H9 (cell line): Measurements from ENCODE around the gene ARHGAP12. TPM values are rescaled to one million over a fixed set of nuclear protein-coding genes. Genes with fewer than 3 reads are reported as not detected.

Source experiments
- DNase-seq: peaks from one replicate; pipeline ENCODE4 v3.0.0-alpha.2; 2017
- H2AFZ ChIP-seq: one replicate; pipeline ENCODE4 v1.6.1; 2013; ENCODE audit warnings: mild to moderate bottlenecking, low read length, control low read depth, moderate library complexity
- H2AK5ac ChIP-seq: 2 replicates; pipeline ENCODE4 v1.6.1; 2013; ENCODE audit warnings: low read length, control low read depth, mixed read lengths; ENCODE audit not compliant: insufficient read length
- H2BK120ac ChIP-seq: one replicate; pipeline ENCODE4 v1.6.1; 2013; ENCODE audit warnings: low read depth, mild to moderate bottlenecking, low read length, control low read depth, inconsistent platforms; ENCODE audit not compliant: poor library complexity, severe bottlenecking
- H2BK12ac ChIP-seq: 2 replicates; pipeline ENCODE4 v1.6.1; 2013; ENCODE audit warnings: low read length, control low read depth, mixed read lengths, low read depth; ENCODE audit not compliant: insufficient read length
- H2BK15ac ChIP-seq: 2 replicates; pipeline ENCODE4 v1.6.1; 2013; ENCODE audit warnings: low read depth, low read length, control low read depth
- H2BK20ac ChIP-seq: one replicate; pipeline ENCODE4 v1.6.1; 2013; ENCODE audit warnings: low read depth, mild to moderate bottlenecking, low read length, control low read depth, inconsistent platforms; ENCODE audit not compliant: poor library complexity, severe bottlenecking
- H2BK5ac ChIP-seq: 2 replicates; pipeline ENCODE4 v1.6.1; 2013; ENCODE audit warnings: low read length, control low read depth, mixed read lengths; ENCODE audit not compliant: insufficient read length
- H3K14ac ChIP-seq: 2 replicates; pipeline ENCODE4 v1.6.1; 2013; ENCODE audit warnings: low read length, control low read depth; ENCODE audit not compliant: insufficient read depth
- H3K18ac ChIP-seq: 2 replicates; pipeline ENCODE4 v1.6.1; 2013; ENCODE audit warnings: low read depth, mild to moderate bottlenecking, mixed read lengths, low read length, control low read depth; ENCODE audit not compliant: insufficient read length
- H3K23ac ChIP-seq: 2 replicates; pipeline ENCODE4 v1.6.1; 2013; ENCODE audit warnings: low read length, control low read depth, mixed read lengths, low read depth; ENCODE audit not compliant: insufficient read length
- H3K23me2 ChIP-seq: 2 replicates; pipeline ENCODE4 v1.6.1; 2013; ENCODE audit warnings: low read depth, mild to moderate bottlenecking, mixed read lengths, low read length, control low read depth; ENCODE audit not compliant: insufficient read length, poor library complexity, severe bottlenecking
- H3K27ac ChIP-seq: 2 replicates; pipeline ENCODE4 v1.5.1; 2013; ENCODE audit warnings: low read length, control low read depth, mixed read lengths, low read depth; ENCODE audit not compliant: insufficient read length
- H3K27me3 ChIP-seq: 2 replicates; pipeline ENCODE4 v1.6.1; 2013; ENCODE audit warnings: low read length, control low read depth, inconsistent platforms; ENCODE audit not compliant: insufficient read depth
- H3K4ac ChIP-seq: 2 replicates; pipeline ENCODE4 v1.6.1; 2013; ENCODE audit warnings: low read depth, mild to moderate bottlenecking, control low read depth, inconsistent platforms, low read length, moderate library complexity
- H3K4me1 ChIP-seq: 2 replicates; pipeline ENCODE4 v1.6.1; 2013; ENCODE audit warnings: low read length, control low read depth, inconsistent platforms; ENCODE audit not compliant: insufficient read depth
- H3K4me2 ChIP-seq: 2 replicates; pipeline ENCODE4 v1.6.1; 2013; ENCODE audit warnings: low read length, control low read depth, mixed read lengths; ENCODE audit not compliant: insufficient read length, insufficient read depth
- H3K56ac ChIP-seq: 2 replicates; pipeline ENCODE4 v1.6.1; 2013; ENCODE audit warnings: low read depth, mild to moderate bottlenecking, mixed read lengths, low read length, control low read depth; ENCODE audit not compliant: insufficient read length
- H3K79me1 ChIP-seq: 2 replicates; pipeline ENCODE4 v1.6.1; 2013; ENCODE audit warnings: low read depth, mild to moderate bottlenecking, moderate library complexity, low read length, control low read depth, inconsistent platforms; ENCODE audit not compliant: insufficient read depth, poor library complexity, severe bottlenecking
- H3K79me2 ChIP-seq: 2 replicates; pipeline ENCODE4 v1.6.1; 2013; ENCODE audit warnings: low read length, control low read depth, inconsistent platforms; ENCODE audit not compliant: insufficient read depth
- H3K9ac ChIP-seq: 2 replicates; pipeline ENCODE4 v1.6.1; 2013; ENCODE audit warnings: low read length, control low read depth, mixed read lengths; ENCODE audit not compliant: insufficient read length; ENCODE audit errors: extremely low read depth
- H3K9me3 ChIP-seq: one replicate; pipeline ENCODE4 v1.6.1; 2013; ENCODE audit warnings: low read depth, low read length, inconsistent platforms; ENCODE audit not compliant: control insufficient read depth
- H3T11ph ChIP-seq: one replicate; pipeline ENCODE4 v1.6.1; 2013; ENCODE audit warnings: mild to moderate bottlenecking, low read length, control low read depth, inconsistent platforms
- H4K20me1 ChIP-seq: one replicate; pipeline ENCODE4 v1.6.1; 2013; ENCODE audit not compliant: control insufficient read depth, insufficient read length, insufficient read depth
- H4K5ac ChIP-seq: 2 replicates; pipeline ENCODE4 v1.6.1; 2013; ENCODE audit warnings: low read depth, mild to moderate bottlenecking, mixed read lengths, low read length, control low read depth; ENCODE audit not compliant: insufficient read length
- H4K8ac ChIP-seq: replicated peaks from 2 replicates; pipeline ENCODE4 v1.6.1; 2013; ENCODE audit warnings: low read length, control low read depth, mixed read lengths, low read depth; ENCODE audit not compliant: insufficient read length
- H4K91ac ChIP-seq: 2 replicates; pipeline ENCODE4 v1.6.1; 2013; ENCODE audit warnings: low read depth, mild to moderate bottlenecking, moderate library complexity, mixed read lengths, low read length, control low read depth; ENCODE audit not compliant: insufficient read length
- H3K27ac Mint-ChIP-seq, 3 experiments: 2 replicates in 2 of 3; 3 replicates in 1 of 3; pipeline ENCODE4 v1.8.0; 2020 to 2021; ENCODE audit warnings: mixed read lengths in 3 of 3, mild to moderate bottlenecking in 1 of 3, moderate library complexity in 1 of 3
- H3K27me3 Mint-ChIP-seq: 2 replicates; pipeline ENCODE4 v1.8.0; 2021; ENCODE audit warnings: low read depth, mild to moderate bottlenecking, moderate library complexity, mixed read lengths
- H3K36me3 Mint-ChIP-seq, 3 experiments: 2 replicates in 2 of 3; 3 replicates in 1 of 3; pipeline ENCODE4 v1.8.0; 2020 to 2021; ENCODE audit warnings: low read depth in 3 of 3, mixed read lengths in 3 of 3; ENCODE audit not compliant: insufficient read depth in 1 of 3
- H3K4me1 Mint-ChIP-seq, 2 experiments: 2 replicates each; pipeline ENCODE4 v1.8.0; 2020; ENCODE audit warnings: mixed read lengths in 2 of 2
- H3K4me3 Mint-ChIP-seq, 2 experiments: 2 replicates in 1 of 2; 3 replicates in 1 of 2; pipeline ENCODE4 v1.8.0; 2020 to 2021; ENCODE audit warnings: mild to moderate bottlenecking in 2 of 2, mixed read lengths in 2 of 2, moderate library complexity in 1 of 2
- H3K9me3 Mint-ChIP-seq, 2 experiments: 2 replicates in 1 of 2; 3 replicates in 1 of 2; pipeline ENCODE4 v1.8.0; 2020; ENCODE audit warnings: mild to moderate bottlenecking in 2 of 2, mixed read lengths in 2 of 2, moderate library complexity in 1 of 2
- WGBS: extraction: QIAGEN DNeasy Blood & Tissue Kit; methylation state at CpG from one replicate; pipeline ENCODE4 v1.1.7; 2013; ENCODE audit warnings: missing lambda C conversion rate, low lambda C conversion rate, mixed read lengths; ENCODE audit not compliant: insufficient read length; ENCODE audit errors: extremely low coverage; 5-methylcytosine and 5-hydroxymethylcytosine counted together
- total RNA-seq: library from RNA; stranded (reverse); gene quantifications from 2 replicates; pipeline ENCODE4 v1.2.1, GENCODE V29; 2021
- TF ChIP-seq, protein P1 (sequence below): fragments of 200-600 bp; sonication (generic); conservative IDR thresholded peaks from 3 replicates; pipeline ENCODE4 v1.8.0; 2021; ENCODE audit warnings: antibody characterized with exemption, mild to moderate bottlenecking

The ARHGAP12 gene
- total RNA-seq, 1 experiment from 2014 or later, result 34.3 TPM

DNA sequence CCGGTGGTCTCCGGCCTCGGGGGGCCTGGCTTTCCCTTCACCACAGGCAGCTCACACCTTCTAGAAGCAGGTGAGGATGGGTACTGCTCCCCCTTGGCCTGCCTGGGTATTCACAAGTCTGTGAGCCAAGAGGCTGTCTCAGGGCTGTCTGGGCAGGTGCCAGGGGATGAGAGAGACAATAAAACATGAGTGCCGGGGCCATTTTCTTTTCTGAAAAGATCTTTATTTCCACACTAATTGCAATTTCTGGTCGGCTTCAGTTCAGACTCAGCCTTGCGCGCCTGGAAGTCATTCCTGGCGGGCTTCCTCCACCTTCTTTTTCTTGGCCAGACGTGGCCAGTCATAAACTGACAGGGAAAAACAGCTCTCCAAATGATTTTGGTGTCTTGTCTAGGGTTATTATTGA is 171.2 kb downstream of the ARHGAP12 start:
- Histone ChIP-seq H2AK5ac (no peak overlapping the region), H4K8ac (no peak overlapping the region), H4K91ac (no peak overlapping the region), H3K56ac (no peak overlapping the region), H2BK12ac (peak overlapping the region; percentile 16), H3K4ac (no peak overlapping the region), H3K23me2 (peaks cover 4% of the 10 kb centered on the region), H3K79me1 (no peaks in the 10 kb centered on the region), H3K4me1 (peaks cover 23% of the 10 kb centered on the region; the same call in 1 of the 2 replicates), H2BK15ac (no peak overlapping the region), H3T11ph (no peak overlapping the region), H3K9ac (no peak overlapping the region), H3K27ac (no peak overlapping the region), H3K27me3 (no peaks in the 10 kb centered on the region), H2BK120ac (no peak overlapping the region), H2AFZ (no peak overlapping the region), H3K23ac (no peak overlapping the region), H2BK20ac (no peak overlapping the region), H2BK5ac (no peak overlapping the region), H3K79me2 (no peaks in the 10 kb centered on the region), H3K14ac (no peak overlapping the region; the same call in 1 of the 2 replicates), H4K20me1 (no peaks in the 10 kb centered on the region), H3K18ac (peak overlapping the region; percentile 46), H3K4me2 (no peak overlapping the region), H4K5ac (no peak overlapping the region), H3K9me3 (no peaks in the 10 kb centered on the region)
- H3K4me3 Mint-ChIP-seq, result peak overlapping the region in 1 of 2 experiments; percentile 54; a peak in 2 of 5 replicates
- H3K27ac Mint-ChIP-seq, result peak overlapping the region in 2 of 3 experiments; percentile 71 to 96; a peak in 5 of 7 replicates
- TF ChIP-seq, protein P1, sequence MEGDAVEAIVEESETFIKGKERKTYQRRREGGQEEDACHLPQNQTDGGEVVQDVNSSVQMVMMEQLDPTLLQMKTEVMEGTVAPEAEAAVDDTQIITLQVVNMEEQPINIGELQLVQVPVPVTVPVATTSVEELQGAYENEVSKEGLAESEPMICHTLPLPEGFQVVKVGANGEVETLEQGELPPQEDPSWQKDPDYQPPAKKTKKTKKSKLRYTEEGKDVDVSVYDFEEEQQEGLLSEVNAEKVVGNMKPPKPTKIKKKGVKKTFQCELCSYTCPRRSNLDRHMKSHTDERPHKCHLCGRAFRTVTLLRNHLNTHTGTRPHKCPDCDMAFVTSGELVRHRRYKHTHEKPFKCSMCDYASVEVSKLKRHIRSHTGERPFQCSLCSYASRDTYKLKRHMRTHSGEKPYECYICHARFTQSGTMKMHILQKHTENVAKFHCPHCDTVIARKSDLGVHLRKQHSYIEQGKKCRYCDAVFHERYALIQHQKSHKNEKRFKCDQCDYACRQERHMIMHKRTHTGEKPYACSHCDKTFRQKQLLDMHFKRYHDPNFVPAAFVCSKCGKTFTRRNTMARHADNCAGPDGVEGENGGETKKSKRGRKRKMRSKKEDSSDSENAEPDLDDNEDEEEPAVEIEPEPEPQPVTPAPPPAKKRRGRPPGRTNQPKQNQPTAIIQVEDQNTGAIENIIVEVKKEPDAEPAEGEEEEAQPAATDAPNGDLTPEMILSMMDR, result no peak
- no CpG with 5 or more reads among the region's 9 CpGs for WGBS
- no peak for DNase-seq
- H3K9me3 Mint-ChIP-seq, result 0 out of 5 replicates have a peak, but pooled peaks cover 0 to 1% of the 10 kb centered on the region in 2 experiments
- H3K4me1 Mint-ChIP-seq, result peaks cover 64 to 69% of the 10 kb centered on the region in 2 experiments
- H3K36me3 Mint-ChIP-seq, result peaks cover 0 to 4% (median 2%) of the 10 kb centered on the region in 3 experiments; a peak in 5 of 7 replicates
- H3K27me3 Mint-ChIP-seq, result peaks cover 3% of the 10 kb centered on the region; the same call in 1 of the 2 replicates
